ENCODE results near the gene ZNHIT6. TPM values are rescaled to one million over a fixed set of nuclear protein-coding genes. Genes with fewer than 3 reads are reported as not detected.

Gene ZNHIT6
- polyA plus RNA-seq, 1 of the 3 experiments (the other 2 are of a cell fraction) = 7.7 TPM

DNA sequence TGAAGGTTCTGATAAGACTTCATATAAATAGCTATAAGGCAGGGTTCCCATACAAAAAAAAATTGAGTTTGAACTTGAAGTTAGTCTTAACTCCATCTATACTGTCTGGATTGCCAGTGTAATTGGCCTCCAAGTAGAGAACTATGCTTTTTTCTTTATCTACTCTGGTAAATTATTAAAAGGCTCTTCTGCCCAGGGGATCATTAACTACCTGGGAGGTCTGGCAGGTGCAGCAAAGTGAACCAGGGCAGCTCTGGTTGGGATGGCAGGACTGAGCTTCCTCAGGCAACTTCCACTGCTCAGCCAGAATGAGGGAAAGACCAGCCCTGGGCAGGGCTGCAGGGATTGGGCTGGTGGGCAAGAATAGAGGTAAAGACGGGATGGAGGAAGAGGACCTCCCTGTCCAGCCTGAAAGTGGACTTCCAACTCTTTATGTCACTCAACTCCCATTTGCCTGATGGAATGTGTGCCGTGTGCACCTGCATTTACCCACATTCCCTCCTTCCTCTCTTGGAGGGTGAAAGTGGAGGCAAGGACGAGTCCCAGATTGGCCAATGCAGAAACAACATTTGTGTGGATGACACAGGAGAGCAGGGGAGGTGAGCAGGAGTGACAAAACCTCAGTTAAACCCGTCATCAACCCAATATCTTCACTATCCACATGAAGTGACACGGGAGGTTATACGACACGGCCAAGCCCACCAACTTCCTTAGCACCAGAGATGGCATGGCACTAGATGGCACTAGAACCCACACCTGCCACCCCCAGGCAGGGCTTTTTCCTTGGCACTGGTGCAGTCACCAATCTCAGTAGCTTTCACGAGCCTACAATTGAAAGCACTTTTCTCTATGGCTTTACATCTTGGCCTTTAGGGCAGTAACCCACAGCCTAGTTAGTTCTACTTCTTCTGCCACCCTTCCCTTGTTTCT is 102.5 kb downstream of the ZNHIT6 start:
- H4K20me1 ChIP-seq (ENCODE audit: insufficient read depth) = no peaks in the 10 kb centered on the region
- H3K9me2 ChIP-seq = no peaks in the 10 kb centered on the region
- H3F3A ChIP-seq (replicated peaks; ENCODE audit: insufficient read depth) = peaks cover 27% of the 10 kb centered on the region
- TF ChIP-seq, protein P1, sequence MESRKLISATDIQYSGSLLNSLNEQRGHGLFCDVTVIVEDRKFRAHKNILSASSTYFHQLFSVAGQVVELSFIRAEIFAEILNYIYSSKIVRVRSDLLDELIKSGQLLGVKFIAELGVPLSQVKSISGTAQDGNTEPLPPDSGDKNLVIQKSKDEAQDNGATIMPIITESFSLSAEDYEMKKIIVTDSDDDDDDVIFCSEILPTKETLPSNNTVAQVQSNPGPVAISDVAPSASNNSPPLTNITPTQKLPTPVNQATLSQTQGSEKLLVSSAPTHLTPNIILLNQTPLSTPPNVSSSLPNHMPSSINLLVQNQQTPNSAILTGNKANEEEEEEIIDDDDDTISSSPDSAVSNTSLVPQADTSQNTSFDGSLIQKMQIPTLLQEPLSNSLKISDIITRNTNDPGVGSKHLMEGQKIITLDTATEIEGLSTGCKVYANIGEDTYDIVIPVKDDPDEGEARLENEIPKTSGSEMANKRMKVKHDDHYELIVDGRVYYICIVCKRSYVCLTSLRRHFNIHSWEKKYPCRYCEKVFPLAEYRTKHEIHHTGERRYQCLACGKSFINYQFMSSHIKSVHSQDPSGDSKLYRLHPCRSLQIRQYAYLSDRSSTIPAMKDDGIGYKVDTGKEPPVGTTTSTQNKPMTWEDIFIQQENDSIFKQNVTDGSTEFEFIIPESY (IDR thresholded peaks at IDR 0.05; ENCODE audit: borderline replicate concordance, low read depth) = no peak
- no peak for TF ChIP-seq MEF2A (IDR thresholded peaks at IDR 0.05; ENCODE audit: borderline replicate concordance, low read depth)
- TF ChIP-seq, protein P2, sequence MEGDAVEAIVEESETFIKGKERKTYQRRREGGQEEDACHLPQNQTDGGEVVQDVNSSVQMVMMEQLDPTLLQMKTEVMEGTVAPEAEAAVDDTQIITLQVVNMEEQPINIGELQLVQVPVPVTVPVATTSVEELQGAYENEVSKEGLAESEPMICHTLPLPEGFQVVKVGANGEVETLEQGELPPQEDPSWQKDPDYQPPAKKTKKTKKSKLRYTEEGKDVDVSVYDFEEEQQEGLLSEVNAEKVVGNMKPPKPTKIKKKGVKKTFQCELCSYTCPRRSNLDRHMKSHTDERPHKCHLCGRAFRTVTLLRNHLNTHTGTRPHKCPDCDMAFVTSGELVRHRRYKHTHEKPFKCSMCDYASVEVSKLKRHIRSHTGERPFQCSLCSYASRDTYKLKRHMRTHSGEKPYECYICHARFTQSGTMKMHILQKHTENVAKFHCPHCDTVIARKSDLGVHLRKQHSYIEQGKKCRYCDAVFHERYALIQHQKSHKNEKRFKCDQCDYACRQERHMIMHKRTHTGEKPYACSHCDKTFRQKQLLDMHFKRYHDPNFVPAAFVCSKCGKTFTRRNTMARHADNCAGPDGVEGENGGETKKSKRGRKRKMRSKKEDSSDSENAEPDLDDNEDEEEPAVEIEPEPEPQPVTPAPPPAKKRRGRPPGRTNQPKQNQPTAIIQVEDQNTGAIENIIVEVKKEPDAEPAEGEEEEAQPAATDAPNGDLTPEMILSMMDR (IDR thresholded peaks at IDR 0.05) = peak; percentile 27
- TF ChIP-seq NFIC (IDR thresholded peaks at IDR 0.05; ENCODE audit: borderline replicate concordance) = no peak
- TF ChIP-seq, protein P3, sequence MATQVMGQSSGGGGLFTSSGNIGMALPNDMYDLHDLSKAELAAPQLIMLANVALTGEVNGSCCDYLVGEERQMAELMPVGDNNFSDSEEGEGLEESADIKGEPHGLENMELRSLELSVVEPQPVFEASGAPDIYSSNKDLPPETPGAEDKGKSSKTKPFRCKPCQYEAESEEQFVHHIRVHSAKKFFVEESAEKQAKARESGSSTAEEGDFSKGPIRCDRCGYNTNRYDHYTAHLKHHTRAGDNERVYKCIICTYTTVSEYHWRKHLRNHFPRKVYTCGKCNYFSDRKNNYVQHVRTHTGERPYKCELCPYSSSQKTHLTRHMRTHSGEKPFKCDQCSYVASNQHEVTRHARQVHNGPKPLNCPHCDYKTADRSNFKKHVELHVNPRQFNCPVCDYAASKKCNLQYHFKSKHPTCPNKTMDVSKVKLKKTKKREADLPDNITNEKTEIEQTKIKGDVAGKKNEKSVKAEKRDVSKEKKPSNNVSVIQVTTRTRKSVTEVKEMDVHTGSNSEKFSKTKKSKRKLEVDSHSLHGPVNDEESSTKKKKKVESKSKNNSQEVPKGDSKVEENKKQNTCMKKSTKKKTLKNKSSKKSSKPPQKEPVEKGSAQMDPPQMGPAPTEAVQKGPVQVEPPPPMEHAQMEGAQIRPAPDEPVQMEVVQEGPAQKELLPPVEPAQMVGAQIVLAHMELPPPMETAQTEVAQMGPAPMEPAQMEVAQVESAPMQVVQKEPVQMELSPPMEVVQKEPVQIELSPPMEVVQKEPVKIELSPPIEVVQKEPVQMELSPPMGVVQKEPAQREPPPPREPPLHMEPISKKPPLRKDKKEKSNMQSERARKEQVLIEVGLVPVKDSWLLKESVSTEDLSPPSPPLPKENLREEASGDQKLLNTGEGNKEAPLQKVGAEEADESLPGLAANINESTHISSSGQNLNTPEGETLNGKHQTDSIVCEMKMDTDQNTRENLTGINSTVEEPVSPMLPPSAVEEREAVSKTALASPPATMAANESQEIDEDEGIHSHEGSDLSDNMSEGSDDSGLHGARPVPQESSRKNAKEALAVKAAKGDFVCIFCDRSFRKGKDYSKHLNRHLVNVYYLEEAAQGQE (IDR thresholded peaks at IDR 0.05; ENCODE audit: low read depth, low read length) = no peak
- TF ChIP-seq NRF1 (IDR thresholded peaks at IDR 0.05; ENCODE audit: low read depth, low read length) = no peak
- TF ChIP-seq GATA2 (CRISPR knock-in tag; IDR thresholded peaks at IDR 0.05) = no peak
- TF ChIP-seq RFX5 (IDR thresholded peaks at IDR 0.05; ENCODE audit: low read length) = no peak
- TF ChIP-seq YY1 (IDR thresholded peaks at IDR 0.05; ENCODE audit: low read depth) = no peak
- 0 out of 2 replicates have a peak, but pooled peaks have one; percentile 5 for TF ChIP-seq SMC3 (IDR thresholded peaks at IDR 0.05; ENCODE audit: low read depth, low read length)
- TF ChIP-seq POLR2AphosphoS5 (IDR thresholded peaks at IDR 0.05; ENCODE audit: low read depth, low read length) = no peak
- peak; percentile 19; the same call in 1 of the 2 replicates for TF ChIP-seq RAD21 (IDR thresholded peaks at IDR 0.05; ENCODE audit: low read length)
- peak overlapping the region in 1 of 2 experiments; percentile 96; a peak in 2 of 4 replicates for H3K27ac ChIP-seq (ENCODE audit: low read depth in 2 of 2, low read length in 1 of 2)
- no peaks in the 10 kb centered on the region for H3K9me3 ChIP-seq
- H3K9ac ChIP-seq = peak overlapping the region; percentile 55; the same call in 1 of the 2 replicates
- ChIA-PET POLR2A (no interaction called here), CTCF (interaction anchor here (1.1 kb wide), 2 partner anchors 24 to 87 kb away, joined by 3 to 4 read pairs; no protein-coding TSS in a partner anchor)
- H3K36me3 ChIP-seq (replicated peaks in 1 of 2; ENCODE audit: control insufficient read depth in 1 of 2, insufficient read depth in 2 of 2, low read length in 1 of 2) = no peaks in the 10 kb centered on the region
- 0 out of 2 replicates have a peak, but pooled peaks cover 3% of the 10 kb centered on the region for H3K79me2 ChIP-seq (ENCODE audit: insufficient read depth)
- no peak overlapping the region for H3K4me2 ChIP-seq
- H3K4me3 ChIP-seq (ENCODE audit: low read depth in 2 of 2, low read length in 1 of 2) = no peak overlapping the region
- WGBS (ENCODE audit: low lambda C conversion rate) = 90% methylated on average over 8 of the region's 8 CpGs
- no peak for DNase-seq
- H3K4me1 ChIP-seq (ENCODE audit: control insufficient read depth in 1 of 2, insufficient read depth in 2 of 2, low read depth in 1 of 2, low read length in 1 of 2) = peaks cover 0 to 36% of the 10 kb centered on the region in 2 experiments; a peak in 3 of 4 replicates
- H3K27me3 ChIP-seq (ENCODE audit: insufficient read depth) = no peaks in the 10 kb centered on the region
- H2AFZ ChIP-seq (ENCODE audit: low read depth) = no peak overlapping the region

Measured in SK-N-SH (cell line).